GM12891 (cell line): ENCODE data around the gene PRKAR1B.

Experiments used
- DNase-seq: peaks from one replicate; pipeline ENCODE4 v3.0.0; 2011; ENCODE audit warnings: low spot score; ENCODE audit not compliant: insufficient read length
- FAIRE-seq: peaks from 2 replicates; lab custom pipeline; 2011; peaks lifted over from hg19 to GRCh38; lab: Jason Lieb, UNC
- PAX5 ChIP-seq: IDR thresholded peaks from 2 replicates; pipeline ENCODE4 v1.6.1; 2011; ENCODE audit warnings: low read length, moderate library complexity, mild to moderate bottlenecking; ENCODE audit not compliant: insufficient read depth, severe bottlenecking
- POLR2A ChIP-seq: IDR thresholded peaks from 2 replicates; pipeline ENCODE4 v1.6.1; 2011; ENCODE audit warnings: low read depth, low read length, control low read depth
- POLR2AphosphoS5 ChIP-seq: IDR thresholded peaks from 2 replicates; pipeline ENCODE4 v1.6.1; 2011; ENCODE audit warnings: low read depth, low read length, control low read depth
- POU2F2 ChIP-seq: IDR thresholded peaks from 2 replicates; pipeline ENCODE4 v1.6.1; 2011; ENCODE audit warnings: low read depth, mild to moderate bottlenecking, control low read depth, low read length, moderate library complexity
- SPI1 ChIP-seq: IDR thresholded peaks from 2 replicates; pipeline ENCODE4 v1.6.1; 2011; ENCODE audit warnings: low read depth, low read length, control low read depth
- TAF1 ChIP-seq: IDR thresholded peaks from 2 replicates; pipeline ENCODE4 v1.6.1; 2011; ENCODE audit warnings: low read depth, low read length, control low read depth

PRKAR1B gene

GRCh38 chr7:681551-682307 is 45.4 kb downstream of the PRKAR1B start:
- TF ChIP-seq PAX5 (no peak), POLR2AphosphoS5 (no peak), TAF1 (no peak), POU2F2 (no peak), POLR2A (no peak), SPI1 (no peak)
- no peak for FAIRE-seq
- no peak for DNase-seq

DNA sequence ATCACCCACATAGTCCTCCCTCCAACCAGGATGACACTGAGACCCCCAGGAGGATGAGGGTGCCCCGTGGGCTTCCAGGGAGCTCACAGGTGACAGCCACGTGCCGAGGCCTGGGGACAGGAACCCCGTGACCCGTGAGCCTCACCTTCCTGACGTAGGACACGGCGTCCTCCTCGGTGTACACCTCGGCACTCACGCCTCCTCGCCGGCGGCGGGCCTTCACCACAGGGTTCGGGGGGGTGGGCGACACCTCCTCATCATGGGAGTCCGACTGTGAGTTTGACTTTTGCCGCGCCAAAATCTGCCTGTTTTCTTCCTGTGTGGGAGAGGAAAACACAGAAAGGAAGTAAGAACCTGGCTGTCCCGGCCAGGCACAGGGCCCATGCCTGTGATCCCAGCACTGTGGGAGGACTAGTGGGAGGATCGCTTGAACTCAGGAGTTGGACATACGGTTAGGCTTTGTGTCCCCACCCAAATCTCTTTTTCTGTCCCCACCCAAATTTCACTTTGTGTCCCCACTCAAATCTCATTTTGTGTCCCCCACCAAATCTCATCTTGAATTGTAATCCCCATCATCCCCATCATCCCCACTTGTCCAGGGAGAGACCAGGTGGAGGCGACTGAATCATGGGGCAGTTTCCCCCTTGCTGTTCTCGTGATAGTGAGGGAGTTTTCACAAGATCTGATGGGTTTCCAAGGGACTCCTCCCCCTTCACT is 46.5 kb downstream of the PRKAR1B start:
- no peak for TF ChIP-seq POLR2AphosphoS5
- TF ChIP-seq PAX5, result no peak
- TF ChIP-seq POLR2A, result no peak
- no peak for TF ChIP-seq POU2F2
- no peak for TF ChIP-seq SPI1
- TF ChIP-seq TAF1, result no peak
- FAIRE-seq, result no peak
- DNase-seq, result no peak

- FAIRE-seq (no peak), DNase-seq (no peak)
- TF ChIP-seq POU2F2 (no peak), PAX5 (no peak), TAF1 (no peak), POLR2AphosphoS5 (no peak), SPI1 (no peak), POLR2A (no peak)
Observed at GRCh38 chr7:676972-677385, 50.1 kb downstream of the PRKAR1B start.

- DNase-seq, result no peak
Observed at GRCh38 chr7:676246-676971, 50.7 kb downstream of the PRKAR1B start.

DNA sequence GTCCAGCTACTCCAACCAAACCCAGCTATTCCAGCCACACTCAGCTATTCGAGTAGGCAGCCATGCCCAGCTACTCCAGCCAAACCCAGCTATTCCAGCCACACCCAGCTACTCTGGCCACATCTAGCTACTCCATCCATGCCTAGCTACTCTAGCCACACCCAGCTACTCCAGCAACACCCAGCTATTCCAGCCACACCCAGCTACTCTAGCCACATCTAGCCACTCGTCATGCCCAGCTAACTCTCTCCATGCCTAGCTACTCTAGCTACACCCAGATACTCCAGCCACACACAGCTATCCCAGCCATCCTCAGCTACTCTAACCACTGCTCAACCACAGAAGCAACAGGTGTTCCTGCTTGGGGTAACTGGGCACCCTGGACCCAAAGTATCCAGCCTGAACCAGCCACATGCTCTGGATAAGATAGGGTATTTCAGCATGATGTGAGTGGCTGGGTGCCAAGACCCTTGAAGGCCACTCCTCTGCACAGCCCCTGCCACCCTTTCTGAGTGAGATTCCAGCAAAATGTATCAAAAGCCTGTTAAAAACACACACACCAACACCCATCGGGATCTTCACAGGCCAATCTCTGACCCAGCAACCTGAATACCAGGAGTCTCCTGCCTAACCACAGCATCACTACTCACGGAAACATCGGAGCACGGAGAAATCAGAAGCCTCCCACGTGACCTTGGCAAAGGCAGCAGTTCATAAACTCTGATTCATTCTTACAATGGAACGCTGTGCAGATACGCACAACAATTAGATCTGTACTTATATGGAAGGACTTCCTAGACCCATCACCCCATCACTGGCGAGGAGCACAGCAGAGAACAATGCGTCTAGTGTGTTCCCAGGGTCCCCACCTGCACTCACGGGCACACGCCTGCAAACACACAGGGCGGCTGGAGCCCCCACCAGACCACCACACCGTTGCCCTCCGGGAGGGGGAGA is 52.3 kb downstream of the PRKAR1B start:
- FAIRE-seq (no peak), DNase-seq (no peak)
- TF ChIP-seq PAX5, result no peak
- no peak for TF ChIP-seq TAF1
- no peak for TF ChIP-seq POU2F2
- TF ChIP-seq POLR2A, result no peak
- no peak for TF ChIP-seq SPI1
- no peak for TF ChIP-seq POLR2AphosphoS5

More at GRCh38 chr7:676246-676971, 50.7 kb downstream of the PRKAR1B start:
- no peak for FAIRE-seq
- TF ChIP-seq SPI1 (no peak), POLR2AphosphoS5 (no peak), TAF1 (no peak), PAX5 (no peak), POU2F2 (no peak), POLR2A (no peak)

DNA sequence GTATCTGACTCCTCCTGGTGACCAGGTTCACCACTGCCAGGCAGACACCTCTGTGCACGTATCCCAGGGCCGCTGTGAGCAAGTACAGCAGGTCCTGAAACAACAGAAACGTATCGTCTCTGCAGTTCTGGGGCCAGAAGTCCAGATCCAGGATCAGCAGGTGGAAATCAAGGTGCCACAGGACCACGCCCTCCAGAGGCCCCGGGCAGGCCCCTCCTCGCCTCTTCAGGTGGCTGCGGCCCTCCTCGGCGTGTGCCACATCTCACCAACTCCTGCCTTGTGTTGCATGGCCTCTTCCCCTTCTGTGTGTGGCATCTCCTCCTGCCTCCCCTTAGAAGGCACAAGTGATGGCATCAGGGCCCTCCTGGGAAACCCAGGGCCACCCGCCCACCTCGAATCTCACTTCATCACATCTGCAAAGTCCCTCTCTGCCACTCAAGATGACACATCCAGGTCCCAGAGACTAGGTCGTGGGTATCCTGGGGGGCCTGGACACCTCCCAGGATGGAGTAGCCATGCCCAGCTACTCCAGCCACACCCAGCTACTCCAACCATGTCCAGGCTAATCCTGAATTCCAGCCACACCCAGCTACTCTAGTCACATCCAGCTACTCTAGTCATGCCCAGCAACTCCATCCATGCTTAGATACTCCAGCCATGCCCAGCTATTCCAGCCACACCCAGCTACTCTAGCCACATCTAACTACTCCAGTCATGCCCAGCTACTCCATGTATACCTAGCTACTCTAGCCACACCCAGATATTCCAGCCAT is 53.2 kb downstream of the PRKAR1B start:
- no peak for TF ChIP-seq PAX5
- TF ChIP-seq TAF1, result no peak
- no peak for TF ChIP-seq POU2F2
- TF ChIP-seq SPI1, result no peak
- TF ChIP-seq POLR2A, result no peak
- no peak for TF ChIP-seq POLR2AphosphoS5
- no peak for FAIRE-seq

GRCh38 chr7:672891-673290 is 54.2 kb downstream of the PRKAR1B start:
- TF ChIP-seq TAF1, result no peak
- no peak for TF ChIP-seq PAX5
- TF ChIP-seq POU2F2, result no peak
- FAIRE-seq, result no peak
- no peak for DNase-seq

More for the DNA sequence above, 53.2 kb downstream of the PRKAR1B start:
- no peak for DNase-seq

GRCh38 chr7:671415-672042 is 55.6 kb downstream of the PRKAR1B start:
- DNase-seq (no peak), FAIRE-seq (no peak)
- TF ChIP-seq POLR2AphosphoS5 (no peak), TAF1 (no peak), SPI1 (no peak), POU2F2 (no peak), PAX5 (no peak), POLR2A (no peak)
